ENCODE measurements around the gene PTPN3.

PTPN3 gene

DNA sequence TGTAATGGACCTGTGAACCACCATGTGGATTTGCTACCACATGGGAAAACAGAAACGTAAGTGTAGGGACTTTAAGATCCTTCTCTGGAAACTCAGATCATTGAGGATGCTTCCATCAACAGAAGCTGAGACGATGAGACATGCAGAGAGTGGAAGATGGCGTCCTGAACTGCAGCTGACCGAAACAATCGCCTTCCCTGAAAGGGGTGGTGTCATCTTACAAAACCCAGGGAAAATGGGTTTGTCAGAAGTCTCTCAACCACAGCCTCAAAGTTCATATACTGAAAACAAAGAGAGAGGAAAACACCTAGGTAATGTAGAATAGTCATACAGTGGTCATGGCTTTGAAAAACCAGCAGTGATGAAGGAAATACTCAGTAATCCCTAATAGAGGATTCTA lies 6.6 kb upstream of the PTPN3 start:
- no peak for DNase-seq

DNA sequence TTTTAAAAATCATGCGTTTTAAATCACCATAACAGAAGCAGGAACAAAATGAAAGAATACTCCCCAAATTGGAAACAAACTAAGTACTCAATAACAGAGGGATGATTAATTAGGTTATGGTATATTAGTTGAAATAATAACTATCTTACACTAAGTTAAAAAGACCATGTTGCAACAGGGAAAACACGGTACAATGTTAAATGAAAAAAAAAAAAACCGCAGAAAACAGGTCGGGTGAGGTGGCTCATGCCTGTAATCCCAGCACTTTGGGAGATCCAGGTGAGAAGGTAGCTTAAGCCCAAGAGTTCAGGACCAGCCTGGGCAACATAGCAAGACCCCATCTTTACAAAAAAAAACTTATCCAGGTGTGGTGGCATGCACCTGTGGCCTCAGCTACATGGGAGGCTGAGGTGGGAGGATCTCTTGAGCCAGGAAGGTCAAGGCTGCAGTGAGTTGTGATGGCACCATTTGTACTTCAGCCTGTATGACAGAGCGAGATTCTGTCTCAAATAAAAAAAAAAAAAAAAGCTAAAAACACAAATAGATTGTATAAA lies 2.4 kb upstream of the PTPN3 start:
- no peak for DNase-seq

DNA sequence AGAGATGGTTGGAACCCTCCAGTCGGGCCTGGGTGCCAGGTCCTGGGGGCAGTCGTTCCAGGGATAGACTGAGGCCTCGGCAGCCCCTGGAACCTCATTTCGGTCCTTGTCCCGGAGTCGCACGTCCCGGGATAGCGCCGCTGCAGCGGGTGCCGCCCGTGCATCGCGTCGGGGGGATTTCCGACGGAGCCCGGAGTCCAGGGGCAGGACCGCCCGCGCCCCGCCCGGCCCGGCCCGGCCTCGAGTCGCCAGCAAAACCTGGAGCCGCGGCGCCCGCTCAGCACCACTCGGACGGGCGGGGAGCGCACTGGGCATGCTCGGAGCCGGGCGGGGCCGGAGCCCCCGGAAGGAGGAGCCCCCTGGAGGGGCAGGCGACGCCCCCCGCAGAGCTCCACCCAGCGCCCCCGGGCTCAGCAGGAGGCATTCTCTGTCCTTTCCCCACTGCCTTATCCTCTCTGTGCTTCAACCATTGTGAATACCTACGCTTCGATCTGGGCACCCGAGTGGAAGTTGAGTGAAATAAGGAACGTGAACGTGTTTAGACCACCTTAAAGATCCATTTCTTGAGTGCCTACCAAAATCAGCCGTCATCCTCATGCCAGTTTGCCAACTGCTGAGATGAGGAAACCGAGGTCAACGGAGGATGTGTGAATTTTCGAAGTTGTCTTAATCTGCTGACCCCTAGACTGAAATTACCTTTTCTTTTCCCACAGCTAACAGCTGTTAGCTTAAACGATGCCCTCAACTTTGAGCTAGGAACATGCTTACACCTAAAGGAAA lies 1.7 kb upstream of the PTPN3 start:
- peak in 5 of 56 donors; percentile 3 to 40 (median 9) for DNase-seq

DNA sequence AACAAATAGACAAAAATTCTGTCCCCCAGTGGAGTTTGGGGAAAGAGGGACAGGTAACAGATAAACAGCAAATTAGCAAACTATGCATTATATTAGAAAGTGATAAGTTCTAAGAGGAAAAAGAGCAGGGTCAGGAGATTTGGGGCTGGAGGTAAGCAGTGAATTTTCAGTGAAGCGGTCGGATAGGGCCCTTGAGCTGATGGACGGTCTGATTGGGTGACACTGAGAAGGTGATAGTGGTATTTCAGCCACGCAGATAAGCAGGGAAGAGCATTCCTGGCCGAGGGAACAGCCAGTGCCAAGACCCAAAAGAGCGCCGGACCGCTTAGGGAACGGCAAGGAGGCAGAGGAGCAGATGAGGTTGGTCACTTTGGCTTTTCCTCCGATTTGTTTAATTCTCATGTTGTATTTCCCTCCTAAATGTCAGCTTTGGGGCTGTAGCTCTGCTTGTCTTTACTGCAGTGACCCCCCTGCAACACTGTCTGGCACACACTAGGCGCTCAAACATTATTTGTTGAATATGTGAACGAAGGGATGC lies 1.1 kb upstream of the PTPN3 start:
- DNase-seq = no peak

DNA sequence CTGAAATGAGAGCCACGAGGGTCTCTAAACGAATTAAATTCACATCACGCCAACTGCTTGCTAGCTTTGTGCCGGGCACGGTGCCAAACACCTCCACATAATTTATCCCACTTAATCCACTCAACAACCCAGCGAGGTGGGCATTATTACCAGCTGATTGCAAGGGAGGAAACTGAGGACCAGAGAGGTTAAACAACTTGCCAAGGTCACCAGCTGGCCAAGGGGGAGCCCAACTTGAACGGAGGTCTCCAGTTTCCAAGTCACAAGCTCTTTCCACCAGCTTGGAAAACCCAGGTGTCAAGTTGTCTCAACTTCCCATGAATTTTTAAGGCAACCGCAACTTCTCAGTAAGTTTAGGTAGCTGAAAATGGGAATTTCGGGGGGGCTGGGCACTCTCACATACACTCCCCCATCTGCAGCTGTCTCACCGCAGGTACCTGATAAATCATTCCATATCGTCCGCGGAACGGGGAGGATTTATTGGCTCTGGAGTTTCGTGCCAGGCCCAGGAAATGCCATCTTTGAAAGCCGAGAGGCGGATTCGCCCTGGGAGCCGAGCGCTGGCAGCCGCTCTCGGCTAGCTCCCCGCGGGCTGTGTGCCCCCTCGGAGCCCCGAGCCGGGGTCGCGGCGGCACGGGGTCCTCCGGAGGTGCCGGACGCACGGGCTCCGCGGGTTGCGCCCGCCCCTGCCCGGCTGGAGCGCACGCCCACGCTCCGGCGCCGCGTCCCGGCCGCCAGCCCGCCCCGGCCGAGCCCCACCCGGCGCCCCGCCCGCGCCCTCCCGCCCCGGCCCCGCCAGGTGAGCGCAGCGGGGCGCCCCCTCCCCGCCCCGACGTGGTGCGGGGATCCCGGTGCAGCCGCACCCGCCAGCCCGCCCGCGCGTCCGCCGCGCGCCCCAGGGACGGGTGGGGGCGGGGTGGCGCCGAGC lies 617 bp downstream of the PTPN3 start:
- DNase-seq = peak in 6 of 56 donors; percentile 3 to 22 (median 6)

DNA sequence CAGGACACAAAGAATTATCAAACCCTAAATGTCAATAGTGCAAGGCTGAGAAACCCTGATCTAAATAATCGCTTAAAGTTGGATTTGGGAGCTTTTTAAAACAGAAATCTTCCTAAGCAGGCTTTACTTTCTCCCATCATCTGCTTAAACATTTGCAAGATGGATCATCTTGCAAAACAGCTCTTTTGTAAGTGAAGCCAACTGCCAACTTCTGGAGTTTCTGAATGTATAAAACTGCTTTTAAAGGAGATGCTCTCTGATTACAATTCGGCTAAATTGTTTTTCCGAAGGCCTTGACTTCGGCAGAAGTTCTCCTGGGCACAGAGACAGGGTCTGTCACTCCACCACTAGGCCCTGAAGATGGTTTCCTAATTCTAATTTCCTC lies 1.3 kb downstream of the PTPN3 start:
- no peak for DNase-seq

DNA sequence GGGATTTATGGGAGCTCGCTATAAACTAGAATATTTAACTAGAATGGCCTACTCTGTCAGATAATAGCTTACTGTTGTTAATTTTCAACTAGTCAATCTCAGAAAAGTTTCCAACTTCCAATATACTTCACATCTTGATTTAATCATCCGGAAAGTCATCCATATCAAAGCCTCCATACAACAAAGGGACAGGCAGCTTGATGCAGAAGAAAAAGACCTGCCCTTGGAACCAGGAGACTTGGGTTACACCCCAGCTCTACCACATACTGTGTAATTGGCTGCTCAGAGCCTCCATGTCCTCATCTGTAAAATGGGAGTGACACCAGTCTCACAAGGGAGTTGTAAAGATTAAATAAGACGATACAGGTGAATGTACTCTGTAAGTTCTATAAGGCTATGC lies 1.9 kb downstream of the PTPN3 start:
- no peak for DNase-seq

DNA sequence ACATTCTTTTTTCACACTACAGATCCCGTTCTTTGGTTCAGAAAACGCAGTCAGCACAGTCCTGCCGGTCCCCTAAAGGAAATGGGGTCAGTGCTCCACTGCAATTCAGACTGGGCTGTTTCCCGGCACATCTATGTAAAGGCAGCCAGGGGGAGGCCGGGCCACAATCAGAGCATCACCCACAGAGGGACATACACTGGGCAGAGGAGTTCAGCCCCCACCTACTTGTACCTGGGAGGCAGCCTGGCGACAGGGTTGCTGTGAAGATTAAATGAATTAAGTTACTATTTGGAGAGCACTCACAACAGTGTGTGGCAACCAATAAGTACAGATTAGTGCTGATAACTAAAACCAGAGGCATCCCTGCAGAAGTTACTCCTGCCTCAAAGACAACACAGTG lies 4.5 kb downstream of the PTPN3 start:
- no peak for DNase-seq

DNA sequence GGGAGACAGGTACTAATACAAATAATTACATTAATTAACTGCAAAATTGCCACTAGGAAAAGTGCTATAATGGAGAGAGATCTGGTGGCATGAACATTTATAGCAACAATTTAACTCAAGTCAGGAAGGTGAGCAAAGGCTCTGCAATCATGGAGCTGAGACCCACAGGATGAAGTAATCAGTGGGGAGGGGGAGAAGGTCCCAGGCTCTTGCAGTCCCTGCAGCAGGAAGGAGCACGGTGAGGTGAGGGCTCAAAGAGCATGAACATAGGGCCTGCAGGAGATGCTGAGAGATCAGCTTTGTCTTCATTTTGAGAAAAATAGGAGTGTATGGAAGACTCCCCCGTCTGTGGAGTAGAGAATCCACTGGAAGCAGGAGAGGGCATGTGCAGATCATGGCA lies 6.5 kb downstream of the PTPN3 start:
- DNase-seq = no peak

DNA sequence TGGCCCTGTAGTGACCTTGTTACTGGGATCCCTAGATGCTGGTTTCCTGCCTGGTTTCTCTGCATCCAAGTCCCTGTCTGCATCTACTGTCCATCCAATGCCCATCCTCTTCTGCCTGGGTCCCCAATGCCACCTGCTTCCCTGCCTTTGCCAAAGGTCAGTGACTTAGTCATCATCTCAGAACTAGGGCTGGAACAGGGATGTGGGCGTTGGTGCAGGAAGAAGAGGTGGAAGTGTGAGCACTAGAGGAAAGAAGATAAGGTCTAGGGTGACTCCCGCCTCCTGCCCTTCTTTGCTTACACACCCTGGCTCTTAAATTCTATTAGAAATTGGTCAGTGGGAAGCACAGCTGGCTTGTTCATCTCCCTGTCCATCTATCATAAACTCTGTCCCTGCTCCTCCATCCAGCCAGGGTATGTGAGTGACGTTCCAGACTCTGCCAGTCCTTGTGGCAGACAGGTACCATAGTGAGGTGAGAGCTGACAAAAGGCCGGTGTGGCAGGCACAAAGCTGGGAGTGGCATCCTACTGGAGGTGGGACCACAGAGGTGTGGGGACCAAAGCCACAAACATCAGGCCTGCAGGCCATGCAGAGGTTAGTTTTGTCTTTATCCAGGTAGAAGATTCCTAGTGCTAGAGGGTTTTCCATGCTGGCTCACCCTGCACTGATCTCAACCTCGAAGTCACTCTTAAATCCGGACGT lies 9.2 kb downstream of the PTPN3 start:
- no peak for DNase-seq

DNA sequence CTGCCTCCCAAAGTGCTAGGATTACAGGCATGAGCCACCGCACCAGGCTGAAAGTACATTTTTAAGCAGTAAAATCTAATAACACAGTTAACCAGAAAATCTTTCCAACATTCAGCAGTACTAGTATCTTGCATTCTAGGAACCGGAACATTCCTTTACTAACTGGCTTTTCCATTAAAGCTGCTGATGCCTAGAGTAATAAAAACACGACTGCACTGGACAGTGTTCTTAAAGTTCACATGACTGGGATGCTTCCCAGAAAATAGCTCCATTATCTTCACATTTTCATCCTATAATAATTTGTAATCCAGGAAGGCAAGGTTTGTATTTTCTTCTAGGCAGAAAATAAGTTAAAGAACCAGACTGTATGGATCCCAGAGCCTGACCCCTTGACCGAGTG lies 9.8 kb downstream of the PTPN3 start:
- no peak for DNase-seq

DNA sequence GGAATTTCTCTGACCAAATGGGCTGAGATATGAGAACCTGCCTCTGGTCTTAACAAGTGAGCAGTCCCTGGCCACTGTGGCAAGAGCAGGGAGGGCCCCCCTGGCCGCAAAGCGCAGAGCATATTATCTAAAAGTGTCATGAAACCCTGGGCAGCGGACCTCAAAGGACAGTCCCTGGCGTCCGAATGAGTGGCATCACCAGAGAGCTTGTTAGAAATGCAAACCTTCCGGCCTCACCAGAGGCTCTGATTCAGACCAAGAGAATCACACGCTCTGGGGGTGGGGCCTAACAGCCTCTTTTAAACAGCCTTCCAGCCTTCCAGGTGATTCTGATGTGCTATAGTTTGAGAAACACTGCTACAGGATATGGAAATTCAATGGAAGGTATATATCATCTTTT lies 10.9 kb downstream of the PTPN3 start:
- DNase-seq = no peak

DNA sequence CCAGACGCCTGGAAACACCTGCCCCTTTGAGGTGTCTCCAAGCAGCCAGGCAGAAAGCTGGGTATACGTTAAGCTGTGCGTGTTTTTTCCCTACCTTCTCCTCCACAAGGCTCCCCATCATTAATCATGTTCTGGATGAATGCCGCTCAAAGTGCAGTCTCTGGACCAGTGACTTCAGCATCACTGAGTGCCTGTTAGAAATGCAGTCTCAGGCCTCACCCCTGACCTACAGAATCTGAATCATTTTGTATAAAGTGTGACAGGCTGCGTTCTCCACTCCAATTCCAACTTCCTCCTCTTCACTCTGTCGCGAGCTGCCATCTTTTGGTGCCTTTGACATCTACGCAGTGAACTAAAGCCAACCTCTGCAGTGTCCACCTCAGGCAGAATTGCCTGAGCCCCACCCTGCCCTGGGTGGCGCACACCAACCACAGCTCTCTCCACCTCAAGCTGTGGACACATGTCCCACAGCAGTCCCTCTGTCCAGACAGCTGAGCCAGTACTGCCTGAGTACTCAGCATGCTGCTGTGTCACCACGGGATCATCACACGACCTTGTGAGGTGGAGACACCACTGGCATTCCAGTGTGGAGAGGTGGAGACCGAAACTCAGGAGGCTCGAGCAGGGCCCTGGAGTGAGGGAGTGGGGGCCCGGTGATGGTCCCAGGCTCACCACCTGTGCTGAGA lies 14.2 kb downstream of the PTPN3 start:
- DNase-seq = no peak

DNA sequence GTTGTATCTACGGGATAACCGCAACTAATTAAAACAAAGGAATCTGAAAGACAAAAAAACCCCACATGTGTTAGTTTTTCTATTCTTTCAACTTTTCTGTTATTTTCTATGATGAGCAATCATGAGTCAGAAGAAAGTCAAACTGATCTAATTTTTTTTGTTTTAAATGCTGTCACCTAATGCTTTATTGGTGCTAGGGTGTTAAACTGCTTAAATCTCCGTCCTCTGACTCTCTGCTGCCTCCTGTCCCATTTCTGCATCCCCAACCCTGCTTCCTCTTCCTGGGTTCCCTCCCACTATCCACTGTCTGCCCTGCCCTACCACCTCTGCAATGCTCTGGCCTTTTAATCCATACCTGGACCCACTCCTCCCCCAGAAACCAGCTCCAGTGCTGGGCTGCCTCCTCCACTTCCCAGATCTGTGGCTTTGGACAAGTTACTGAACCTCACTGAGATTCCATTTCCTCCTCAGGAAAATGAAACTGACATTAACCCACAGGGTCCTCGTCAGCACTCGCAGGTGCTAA lies 15.7 kb downstream of the PTPN3 start:
- no peak for DNase-seq

DNA sequence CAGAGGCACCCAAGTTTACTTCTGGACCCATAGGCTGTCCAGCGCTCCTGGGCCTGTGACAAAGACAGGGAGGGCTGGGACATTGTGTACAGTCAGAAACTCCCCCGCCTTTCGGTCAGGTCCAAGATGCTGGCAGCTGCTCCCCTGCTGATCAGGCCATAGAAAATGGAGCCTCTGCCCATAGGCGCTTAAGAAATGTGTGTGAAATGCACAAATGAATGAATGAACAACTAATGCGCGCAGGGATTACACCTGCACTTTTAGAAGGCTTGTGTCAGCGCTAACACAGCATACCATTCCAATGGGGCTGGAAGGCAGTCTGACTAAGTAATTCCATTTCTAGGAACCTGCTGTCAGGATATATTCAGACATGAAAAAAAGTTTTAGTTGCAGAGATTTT lies 16.3 kb downstream of the PTPN3 start:
- no peak for DNase-seq

DNA sequence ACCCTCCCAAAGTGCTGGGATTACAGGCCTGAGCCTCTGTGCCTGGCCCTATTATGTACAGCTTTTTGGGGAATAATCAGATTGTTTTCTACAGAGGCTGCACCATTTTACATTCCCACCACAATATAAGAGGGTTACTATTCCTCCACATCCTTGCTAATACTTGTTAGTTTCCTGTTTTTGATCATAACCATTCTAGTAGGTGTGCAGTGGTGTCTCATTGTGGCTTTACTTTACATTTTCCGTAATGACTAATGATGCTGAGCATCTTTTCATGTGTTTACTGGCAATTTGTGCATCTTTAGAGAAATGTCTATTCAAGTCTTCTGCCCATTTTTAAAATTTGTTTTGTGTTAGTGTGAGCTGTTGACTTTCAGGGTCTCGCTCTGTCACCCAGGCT lies 18.3 kb downstream of the PTPN3 start:
- no peak for DNase-seq

DNA sequence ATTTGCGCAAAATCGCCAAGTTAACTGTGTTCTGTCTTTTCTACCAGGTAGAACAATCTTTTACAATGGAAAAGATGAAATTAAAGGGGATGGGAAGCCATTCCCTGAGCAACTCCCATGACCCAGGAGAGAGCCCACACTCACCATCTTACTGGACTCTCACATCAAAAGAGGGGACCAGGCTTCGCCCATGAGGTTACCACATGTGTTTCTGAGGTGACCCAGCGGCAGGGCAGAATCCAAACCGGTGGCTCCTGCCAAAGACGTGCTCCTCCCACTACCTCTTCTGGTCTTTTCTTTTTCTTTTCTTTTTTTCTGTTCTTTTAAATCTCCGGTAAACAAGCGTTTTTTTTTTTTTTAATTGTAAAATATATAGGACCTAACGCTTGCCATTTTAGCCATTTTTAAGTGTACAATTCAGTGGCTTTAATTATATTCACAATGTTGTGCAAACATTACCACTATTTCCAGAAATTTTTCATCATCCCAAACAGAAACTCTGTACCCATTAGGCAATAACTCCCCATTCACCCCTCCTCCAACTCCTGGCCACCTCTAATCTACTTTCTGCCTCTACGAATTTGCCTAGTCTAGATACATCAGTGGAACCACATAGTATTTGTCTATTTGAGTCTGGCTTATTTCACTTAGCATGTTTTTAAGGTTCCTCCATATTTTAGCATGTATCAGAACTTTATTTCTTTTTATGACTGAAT lies 19.3 kb downstream of the PTPN3 start:
- no peak for DNase-seq

DNA sequence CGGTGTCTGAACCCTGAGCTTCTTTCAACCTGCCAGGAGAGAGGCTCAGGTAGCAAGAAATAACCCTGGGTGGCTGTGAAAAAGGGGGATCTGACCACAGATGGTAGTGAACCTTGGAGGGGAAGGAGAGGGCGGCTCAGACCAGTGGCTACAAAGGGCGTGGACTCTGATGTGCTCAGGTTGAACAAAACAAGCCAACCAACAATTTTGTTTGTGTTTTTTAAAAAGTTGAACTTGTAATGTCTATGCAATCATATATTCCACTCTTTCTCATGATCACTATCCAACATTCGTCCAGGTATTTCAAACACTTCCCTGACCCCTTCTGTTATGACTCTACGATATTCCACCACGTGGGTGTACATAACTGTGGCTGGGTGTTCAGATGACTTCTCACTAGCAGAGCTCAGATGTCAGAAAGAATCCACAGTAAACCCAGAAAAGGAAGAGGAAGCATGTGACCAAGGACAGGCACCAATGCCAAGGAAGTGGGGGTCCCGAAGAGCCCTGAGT lies 20.0 kb downstream of the PTPN3 start:
- no peak for DNase-seq

DNA sequence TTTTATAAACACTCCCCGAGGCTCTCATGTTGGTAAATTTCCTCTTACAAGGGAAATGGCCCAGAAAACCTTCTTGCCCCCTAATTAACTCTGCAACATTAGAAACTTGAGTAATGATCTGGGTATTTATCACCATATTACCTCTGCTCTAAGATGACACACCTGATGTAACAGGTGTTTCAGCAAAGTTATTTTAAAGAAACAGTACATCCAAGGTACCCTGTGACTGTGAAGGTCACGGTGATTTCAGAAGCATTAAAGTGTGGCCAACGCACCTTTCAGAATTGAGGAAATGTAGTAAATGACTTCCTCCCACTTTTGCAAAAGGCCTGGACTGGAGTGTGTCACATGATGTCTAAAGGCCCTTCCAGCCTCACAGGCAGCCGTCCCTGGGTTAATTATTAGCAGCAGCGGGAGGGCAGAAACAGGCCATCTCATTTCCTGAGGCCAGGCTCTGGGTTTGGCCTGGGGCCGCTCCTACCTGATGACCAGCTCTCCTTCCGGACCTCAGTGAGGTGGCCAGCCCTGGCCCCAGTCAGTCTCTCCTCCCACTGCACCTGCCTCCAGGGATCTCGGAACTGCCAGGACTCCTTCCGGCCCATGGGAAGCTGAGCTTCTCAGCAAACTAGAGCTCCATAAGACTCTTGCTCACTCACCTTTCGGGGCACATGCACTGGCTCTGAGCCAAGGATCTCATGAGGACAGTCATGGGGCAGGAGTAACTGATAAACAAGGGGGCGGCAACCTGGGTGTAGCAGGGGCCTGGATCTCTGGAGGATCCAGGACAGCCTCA lies 20.7 kb downstream of the PTPN3 start:
- no peak for DNase-seq
